GM21367 (cell line): ENCODE data around the gene PSMD12.
"Not testable (repeated sequence)": the region's sequence is repeated elsewhere in the genome, so short reads cannot be mapped to it uniquely, and the experiment has no call there.

Source experiments
- ATAC-seq: cut with Tn5 transposase; IDR thresholded peaks from one replicate; pipeline ENCODE4 v1.9.1; 2021; ENCODE audit not compliant: unreplicated experiment

PSMD12 gene

GRCh38 chr17:67359960-67360791 lies 6.2 kb downstream of the PSMD12 start:
- no peak for ATAC-seq

DNA sequence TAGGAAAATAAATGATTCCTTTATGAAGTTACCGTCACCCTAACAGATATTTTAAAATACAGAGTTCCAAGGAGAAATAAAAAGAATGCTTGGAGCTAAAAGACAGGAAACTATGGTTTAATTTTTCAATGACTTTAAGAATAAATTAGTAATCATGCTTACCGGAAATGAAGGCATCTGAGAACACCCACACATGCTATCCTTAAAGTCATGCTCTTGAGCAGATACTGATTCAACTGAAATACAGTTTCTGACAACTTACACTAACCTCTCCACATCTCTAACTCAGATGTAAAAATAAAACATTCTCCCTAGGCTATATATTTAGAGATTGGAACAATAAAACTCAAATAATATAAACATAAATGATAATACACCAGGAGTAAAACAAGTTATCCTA lies 7.8 kb downstream of the PSMD12 start:
- no peak for ATAC-seq

GRCh38 chr17:67353929-67354574 lies 12.3 kb downstream of the PSMD12 start:
- no peak for ATAC-seq

DNA sequence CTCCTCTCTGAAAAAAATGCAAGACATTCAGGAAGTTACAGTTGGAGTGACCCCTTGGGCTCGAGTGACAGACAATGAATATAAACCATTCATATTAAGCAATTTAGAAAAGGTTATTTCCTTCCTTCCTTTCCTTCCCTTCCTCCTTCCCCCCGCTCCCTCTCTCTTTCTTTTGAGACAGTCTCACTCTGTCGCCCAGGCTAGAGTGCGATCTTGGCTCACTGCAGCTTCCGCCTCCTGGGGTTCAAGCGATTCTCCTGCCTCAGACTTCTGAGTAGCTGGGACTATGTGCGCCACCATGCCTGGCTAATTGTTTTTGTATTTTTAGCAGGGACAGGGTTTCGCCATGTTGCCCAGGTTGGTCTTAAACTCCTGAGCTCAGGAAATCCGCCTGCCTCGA lies 13.2 kb downstream of the PSMD12 start:
- ATAC-seq = no peak

DNA sequence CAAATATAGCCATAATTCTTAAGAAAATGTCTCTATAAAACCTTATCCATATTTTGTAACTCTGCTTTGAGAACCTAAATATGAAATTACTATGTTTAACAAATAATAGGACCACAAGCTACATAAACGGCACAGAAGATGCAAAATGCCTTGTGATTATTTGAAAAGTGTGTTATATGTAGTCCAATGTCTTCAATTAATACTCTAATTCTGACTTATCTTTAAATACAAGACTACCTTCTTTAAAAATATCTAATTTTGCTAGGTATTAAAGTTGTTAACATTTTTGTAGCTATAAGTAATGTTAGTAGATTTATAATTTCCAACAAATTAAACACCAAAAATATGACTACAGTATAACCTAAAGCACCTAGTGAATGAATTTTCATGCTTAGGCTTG lies 17.0 kb downstream of the PSMD12 start:
- no peak for ATAC-seq

DNA sequence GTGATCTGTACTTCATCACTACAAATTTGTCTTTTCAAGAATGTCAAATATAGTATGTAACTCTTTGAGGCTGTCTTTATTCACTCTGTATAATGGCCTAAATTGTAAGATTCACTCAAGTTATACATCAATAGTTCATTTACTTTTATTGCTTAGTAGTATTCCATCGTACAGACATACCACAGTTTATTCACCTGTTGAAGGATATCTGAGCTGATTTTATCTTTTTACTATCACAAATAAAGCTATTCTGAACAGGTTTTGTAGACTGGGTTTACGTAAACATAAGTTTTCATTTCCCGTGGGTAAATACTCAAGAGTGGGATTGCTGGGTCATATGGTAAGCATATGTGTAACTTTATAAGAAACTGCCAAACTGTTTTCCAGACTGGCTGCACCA lies 18.6 kb downstream of the PSMD12 start:
- ATAC-seq = no peak

DNA sequence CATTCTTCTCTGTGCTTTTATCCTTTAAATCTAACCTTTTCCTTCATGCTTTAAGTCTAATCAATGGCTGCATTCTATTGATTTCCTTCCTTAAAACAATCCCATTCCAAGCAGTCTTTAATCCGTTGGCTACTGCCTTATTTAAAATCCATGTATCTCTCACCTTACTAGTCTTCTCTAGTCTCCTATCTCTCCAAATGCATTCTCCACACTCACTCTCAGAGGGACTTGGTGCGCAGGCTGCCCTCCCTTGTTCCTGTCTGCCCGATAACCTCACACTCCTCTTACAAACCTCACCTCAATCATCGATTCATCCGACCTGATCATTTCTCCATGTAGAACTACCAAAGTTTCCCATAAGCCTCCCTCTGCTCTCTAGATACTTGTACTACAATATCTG lies 23.1 kb downstream of the PSMD12 start:
- no peak for ATAC-seq

- ATAC-seq = not testable (repeated sequence)
Measured at GRCh38 chr17:67338353-67338752, 28.0 kb downstream of the PSMD12 start.

- no peak for ATAC-seq
Measured at GRCh38 chr17:67336859-67337258, 29.5 kb downstream of the PSMD12 start.

DNA sequence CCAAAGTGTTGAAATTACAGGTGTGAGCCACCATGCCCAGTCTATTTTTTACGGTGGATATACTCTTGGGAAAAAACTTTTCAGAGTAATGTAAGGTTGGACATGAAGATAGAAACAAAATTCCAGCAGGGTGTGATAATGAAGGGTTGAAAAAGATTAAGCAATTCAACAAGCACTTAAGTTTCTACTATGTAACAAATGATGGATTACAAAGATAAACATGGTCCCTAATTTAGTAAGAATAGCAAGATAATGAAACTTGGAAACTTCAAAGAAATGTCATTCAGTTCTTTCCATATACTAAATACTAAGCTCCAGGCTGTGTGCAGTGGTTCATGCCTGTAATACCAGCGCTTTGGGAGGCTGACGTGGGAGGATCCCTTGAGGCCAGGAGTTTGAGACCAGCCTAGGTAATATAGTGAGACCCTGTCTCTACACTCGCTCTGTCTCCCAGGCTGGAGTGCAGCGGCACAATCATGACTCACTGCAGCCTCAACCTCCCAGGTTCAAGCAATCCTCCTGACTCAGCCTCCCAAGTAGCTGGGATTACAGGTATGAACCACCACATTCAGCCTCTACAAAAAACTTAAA lies 31.0 kb downstream of the PSMD12 start:
- no peak for ATAC-seq

DNA sequence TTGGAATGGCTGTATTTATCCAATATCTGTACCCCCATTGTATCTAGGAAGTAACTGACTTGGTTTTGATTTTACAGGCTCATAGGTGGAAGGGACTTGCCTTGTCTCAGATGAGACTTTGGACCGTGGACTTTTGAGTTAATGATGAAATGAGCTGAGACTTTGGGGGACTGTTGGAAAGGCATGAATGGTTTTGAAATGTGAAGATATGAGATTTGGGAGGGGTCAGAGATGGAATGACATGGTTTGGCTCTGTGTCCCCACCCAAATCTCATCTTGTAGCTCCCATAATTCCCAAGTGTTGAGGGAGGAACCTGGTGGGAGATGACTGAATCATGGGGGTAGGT lies 34.2 kb downstream of the PSMD12 start:
- ATAC-seq = not testable (repeated sequence)

DNA sequence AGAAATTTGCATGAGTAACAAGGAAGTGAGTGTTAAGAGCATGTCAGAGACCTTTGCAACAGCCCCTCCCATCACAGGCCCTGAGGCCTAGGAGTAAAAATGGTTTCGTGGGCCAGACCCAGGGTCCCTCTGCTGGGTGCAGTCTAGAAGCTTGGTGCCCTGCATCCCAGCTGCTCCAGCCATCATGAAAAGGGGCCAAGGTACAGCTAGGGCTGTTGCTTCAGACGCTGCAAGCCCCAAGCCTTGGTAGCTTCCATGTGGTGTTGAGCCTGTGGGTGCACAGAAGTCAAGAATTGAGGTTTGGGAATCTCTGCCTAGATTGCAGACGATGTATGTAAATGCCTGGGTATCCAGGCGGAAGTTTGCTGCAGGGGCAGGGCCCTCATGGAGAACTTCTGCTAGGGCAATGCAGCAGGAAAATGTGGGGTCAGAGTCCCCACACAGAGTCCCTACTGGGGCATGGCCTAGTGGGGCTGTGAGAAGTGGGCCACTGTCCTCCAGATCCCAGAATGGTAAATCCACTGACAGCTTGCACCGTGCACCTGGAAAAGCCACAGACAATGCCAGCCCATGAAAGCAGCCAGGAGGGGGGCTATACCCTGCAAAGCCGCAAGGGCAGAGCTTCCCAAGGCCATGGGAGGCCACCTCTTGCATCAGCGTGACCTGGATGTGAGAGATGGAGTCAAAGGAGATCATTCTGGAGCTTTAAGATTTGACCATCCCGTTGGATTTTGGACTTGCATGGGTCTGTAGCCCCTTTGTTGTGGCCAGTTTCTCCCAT lies 34.8 kb downstream of the PSMD12 start:
- ATAC-seq = not testable (repeated sequence)

- ATAC-seq = no peak
Measured at GRCh38 chr17:67328026-67328425, 38.4 kb downstream of the PSMD12 start.

DNA sequence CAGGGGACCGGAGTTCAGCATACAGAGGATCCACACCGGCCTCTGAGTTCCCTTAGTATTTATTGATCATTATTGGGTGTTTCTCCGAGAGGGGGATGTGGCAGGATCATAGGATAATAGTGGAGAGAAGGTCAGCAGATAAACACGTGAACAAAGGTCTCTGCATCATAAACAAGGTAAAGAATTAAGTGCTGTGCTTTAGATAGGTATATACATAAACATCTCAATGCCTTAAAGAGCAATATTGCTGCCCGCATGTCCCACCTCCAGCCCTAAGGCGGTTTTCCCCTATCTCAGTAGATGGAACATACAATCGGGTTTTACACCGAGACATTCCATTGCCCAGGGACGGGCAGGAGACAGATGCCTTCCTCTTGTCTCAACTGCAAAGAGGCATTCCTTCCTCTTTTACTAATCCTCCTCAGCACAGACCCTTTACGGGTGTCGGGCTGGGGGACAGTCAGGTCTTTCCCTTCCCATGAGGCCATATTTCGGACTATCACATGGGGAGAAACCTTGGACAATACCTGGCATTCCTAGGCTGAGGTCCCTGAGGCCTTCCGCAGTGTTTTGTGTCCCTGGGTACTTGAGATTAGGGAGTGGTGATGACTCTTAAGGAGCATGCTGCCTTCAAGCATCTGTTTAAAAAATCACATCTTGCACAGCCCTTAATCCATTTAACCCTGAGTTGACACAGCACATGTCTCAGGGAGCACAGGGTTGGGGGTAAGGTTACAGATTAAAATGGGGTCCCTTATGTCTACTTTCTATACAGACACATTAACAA lies 39.2 kb downstream of the PSMD12 start:
- not testable (repeated sequence) for ATAC-seq

DNA sequence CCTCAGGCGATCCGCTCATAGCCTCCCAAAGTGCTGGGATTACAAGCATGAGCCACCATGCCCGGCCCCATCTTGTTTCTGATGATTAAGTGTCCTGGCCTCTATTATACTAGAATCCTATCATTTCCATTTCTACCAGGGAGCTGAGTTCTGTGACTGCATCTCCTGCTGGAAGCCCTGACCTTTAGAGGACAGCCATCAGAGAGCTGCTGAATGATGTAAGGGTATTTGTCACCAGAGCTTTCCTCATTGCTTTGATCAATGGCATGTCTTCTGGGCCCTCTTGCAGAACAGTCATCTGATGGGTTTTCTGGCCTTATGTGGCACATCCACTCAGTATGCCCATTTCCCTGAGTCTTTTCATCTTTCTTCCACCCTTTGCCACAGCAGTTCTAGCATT lies 39.9 kb downstream of the PSMD12 start:
- no peak for ATAC-seq

- ATAC-seq = no peak
Measured at GRCh38 chr17:67324330-67324729, 42.0 kb downstream of the PSMD12 start.

- no peak for ATAC-seq
Measured at GRCh38 chr17:67323445-67323844, 42.9 kb downstream of the PSMD12 start.

DNA sequence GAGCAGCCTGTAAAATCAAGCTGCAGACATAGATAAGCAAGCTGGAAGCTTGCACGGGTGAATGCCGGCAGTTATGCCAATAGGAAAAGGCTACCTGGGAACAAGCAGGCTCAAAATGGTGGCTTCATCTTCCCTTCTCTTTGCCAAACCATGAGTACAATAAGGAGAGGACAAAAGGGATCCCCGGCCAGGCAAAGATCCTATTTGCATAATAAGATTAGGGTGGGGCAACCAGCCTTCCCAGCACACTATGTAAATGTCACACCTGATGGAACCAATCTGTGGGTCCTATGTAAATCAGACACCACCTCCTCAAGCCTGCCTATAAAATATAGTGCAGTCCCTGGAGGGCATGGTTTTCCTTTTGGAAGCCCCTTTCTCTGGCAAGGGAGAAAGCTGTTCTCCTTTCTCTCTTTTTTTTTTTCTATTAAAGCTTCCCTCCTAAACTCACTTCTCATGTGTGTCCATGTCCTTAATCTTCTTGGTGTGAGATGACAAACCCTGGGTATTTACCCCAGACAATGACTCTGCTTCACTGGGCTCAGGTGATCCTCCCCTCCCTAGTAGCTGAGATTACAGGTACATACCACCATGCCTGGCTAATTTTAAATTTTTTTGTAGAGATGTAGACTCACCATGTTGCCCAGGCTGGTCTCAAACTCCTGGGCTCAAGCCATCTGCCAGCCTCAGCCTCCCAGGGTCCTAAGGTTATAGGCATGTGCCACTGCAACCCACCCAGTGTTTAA lies 44.2 kb downstream of the PSMD12 start:
- no peak for ATAC-seq

DNA sequence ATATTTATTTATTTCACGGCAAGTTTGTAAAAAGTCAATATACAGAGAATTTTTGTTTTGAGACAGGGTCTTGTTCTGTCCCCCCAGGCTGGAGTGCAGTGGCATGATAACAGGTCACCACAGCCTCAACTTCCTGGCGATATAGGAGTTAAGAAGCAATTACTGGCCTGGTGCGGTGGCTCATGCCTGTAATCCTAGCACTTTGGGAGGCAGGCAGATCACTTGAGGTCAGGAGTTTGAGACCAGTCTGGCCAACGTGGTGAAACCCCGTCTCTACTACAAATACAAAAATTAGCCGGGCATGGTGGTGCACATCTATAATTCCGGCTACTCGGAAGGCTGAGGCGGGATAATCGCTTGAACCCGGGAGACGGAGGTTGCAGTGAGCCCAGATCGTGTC lies 44.9 kb downstream of the PSMD12 start:
- not testable (repeated sequence) for ATAC-seq

DNA sequence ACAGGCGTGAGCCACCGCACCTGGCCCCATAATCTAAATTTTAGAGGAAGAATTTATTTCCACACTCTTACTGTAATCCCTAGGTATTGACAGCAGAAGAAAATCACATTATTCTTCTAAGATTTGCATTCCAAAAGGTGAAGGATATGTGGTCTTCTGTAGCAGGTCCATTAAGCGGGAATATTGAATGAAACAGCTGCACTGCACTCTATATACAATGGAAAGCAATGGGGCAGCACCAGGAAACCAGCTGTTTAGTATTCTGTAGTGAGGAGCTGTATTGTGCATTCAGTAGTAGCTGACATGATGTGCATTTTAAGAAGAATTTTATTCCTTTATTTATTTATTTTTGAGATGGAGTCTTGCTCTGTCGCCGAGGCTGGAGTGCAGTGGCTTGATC lies 49.6 kb downstream of the PSMD12 start:
- no peak for ATAC-seq
